ENCODE data around the gene SORCS1. TPM values are rescaled to one million over a fixed set of nuclear protein-coding genes. Genes with fewer than 3 reads are reported as not detected.
"Not testable (repeated sequence)": the region's sequence is repeated elsewhere in the genome, so short reads cannot be mapped to it uniquely, and the experiment has no call there.

The SORCS1 gene
- total RNA-seq, 1 donor from 2014 or later = 1.1 TPM

GRCh38 chr10:106929291-106929895 is 235.1 kb downstream of the SORCS1 start:
- FAIRE-seq (no peak), DNase-seq (ENCODE audit: low read depth) (no peak)
- Histone ChIP-seq H2AFZ (ENCODE audit: low read depth, low read length) (no peak overlapping the region), H3K27ac (ENCODE audit: low read depth, low read length) (no peak overlapping the region), H3K79me2 (ENCODE audit: insufficient read depth, low read length) (no peaks in the 10 kb centered on the region), H3K9me3 (ENCODE audit: insufficient read depth, low read depth, low read length) (no peaks in the 10 kb centered on the region), H3K9ac (ENCODE audit: low read length) (no peak overlapping the region), H3K4me2 (ENCODE audit: low read length) (no peak overlapping the region), H4K20me1 (ENCODE audit: insufficient read depth, low read length) (no peaks in the 10 kb centered on the region), H3K36me3 (ENCODE audit: insufficient read depth, low read length) (no peaks in the 10 kb centered on the region), H3K27me3 (ENCODE audit: insufficient read depth, low read length) (no peaks in the 10 kb centered on the region), H3K4me1 (ENCODE audit: insufficient read depth, low read length) (no peaks in the 10 kb centered on the region), H3K4me3 (ENCODE audit: insufficient read depth, low read depth, low read length) (no peak overlapping the region)
- TF ChIP-seq, protein P1, sequence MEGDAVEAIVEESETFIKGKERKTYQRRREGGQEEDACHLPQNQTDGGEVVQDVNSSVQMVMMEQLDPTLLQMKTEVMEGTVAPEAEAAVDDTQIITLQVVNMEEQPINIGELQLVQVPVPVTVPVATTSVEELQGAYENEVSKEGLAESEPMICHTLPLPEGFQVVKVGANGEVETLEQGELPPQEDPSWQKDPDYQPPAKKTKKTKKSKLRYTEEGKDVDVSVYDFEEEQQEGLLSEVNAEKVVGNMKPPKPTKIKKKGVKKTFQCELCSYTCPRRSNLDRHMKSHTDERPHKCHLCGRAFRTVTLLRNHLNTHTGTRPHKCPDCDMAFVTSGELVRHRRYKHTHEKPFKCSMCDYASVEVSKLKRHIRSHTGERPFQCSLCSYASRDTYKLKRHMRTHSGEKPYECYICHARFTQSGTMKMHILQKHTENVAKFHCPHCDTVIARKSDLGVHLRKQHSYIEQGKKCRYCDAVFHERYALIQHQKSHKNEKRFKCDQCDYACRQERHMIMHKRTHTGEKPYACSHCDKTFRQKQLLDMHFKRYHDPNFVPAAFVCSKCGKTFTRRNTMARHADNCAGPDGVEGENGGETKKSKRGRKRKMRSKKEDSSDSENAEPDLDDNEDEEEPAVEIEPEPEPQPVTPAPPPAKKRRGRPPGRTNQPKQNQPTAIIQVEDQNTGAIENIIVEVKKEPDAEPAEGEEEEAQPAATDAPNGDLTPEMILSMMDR (IDR thresholded peaks at IDR 0.05; ENCODE audit: insufficient read depth, low read depth, low read length) = no peak
- TF ChIP-seq EZH2 (IDR thresholded peaks at IDR 0.05; ENCODE audit: insufficient read depth, low read length) = no peak
- H3K9me3 Mint-ChIP-seq (ENCODE audit: unreplicated experiment) = no peaks in the 10 kb centered on the region
- peaks cover 2% of the 10 kb centered on the region for H3K4me1 Mint-ChIP-seq (ENCODE audit: low read depth, unreplicated experiment)
- no peaks in the 10 kb centered on the region for H3K27me3 Mint-ChIP-seq (ENCODE audit: low read depth, unreplicated experiment)
- H3K4me3 Mint-ChIP-seq (ENCODE audit: unreplicated experiment) = no peak overlapping the region
- no peaks in the 10 kb centered on the region for H3K36me3 Mint-ChIP-seq (ENCODE audit: low read depth, unreplicated experiment)
- H3K27ac Mint-ChIP-seq (ENCODE audit: unreplicated experiment) = no peak overlapping the region

DNA sequence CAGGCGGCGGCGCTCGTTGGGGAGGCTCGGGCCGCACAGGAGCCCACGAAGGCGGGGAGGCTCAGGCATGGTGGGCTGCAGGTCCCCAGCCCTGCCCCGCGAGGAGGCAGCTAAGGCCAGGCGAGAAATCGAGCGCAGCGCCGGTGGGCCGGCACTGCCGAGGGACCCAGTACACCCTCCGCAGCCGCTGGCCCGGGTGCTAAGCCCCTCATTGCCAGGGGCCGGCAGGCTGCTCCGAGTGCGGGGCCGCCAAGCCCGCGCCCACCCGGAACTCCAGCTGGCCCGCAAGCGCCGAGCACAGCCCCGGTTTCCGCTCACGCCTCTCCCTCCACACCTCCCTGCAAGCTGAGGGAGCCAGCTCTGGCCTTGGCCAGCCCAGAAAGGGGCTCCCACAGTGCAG is 236.4 kb downstream of the SORCS1 start:
- not testable (repeated sequence) for H3K27ac ChIP-seq (ENCODE audit: low read depth, low read length); H3K36me3 ChIP-seq (ENCODE audit: insufficient read depth, low read length); DNase-seq (ENCODE audit: low read depth); H3K79me2 ChIP-seq (ENCODE audit: insufficient read depth, low read length); FAIRE-seq; H3K4me3 ChIP-seq (ENCODE audit: insufficient read depth, low read depth, low read length); H4K20me1 ChIP-seq (ENCODE audit: insufficient read depth, low read length); H2AFZ ChIP-seq (ENCODE audit: low read depth, low read length); H3K27ac Mint-ChIP-seq (ENCODE audit: unreplicated experiment); H3K9me3 ChIP-seq (ENCODE audit: insufficient read depth, low read depth, low read length); H3K4me1 Mint-ChIP-seq (ENCODE audit: low read depth, unreplicated experiment); H3K27me3 Mint-ChIP-seq (ENCODE audit: low read depth, unreplicated experiment); H3K9ac ChIP-seq (ENCODE audit: low read length); H3K4me2 ChIP-seq (ENCODE audit: low read length); H3K36me3 Mint-ChIP-seq (ENCODE audit: low read depth, unreplicated experiment); H3K4me3 Mint-ChIP-seq (ENCODE audit: unreplicated experiment); H3K4me1 ChIP-seq (ENCODE audit: insufficient read depth, low read length); H3K27me3 ChIP-seq (ENCODE audit: insufficient read depth, low read length); H3K9me3 Mint-ChIP-seq (ENCODE audit: unreplicated experiment)

GRCh38 chr10:106925191-106925590 is 239.3 kb downstream of the SORCS1 start:
- Histone ChIP-seq H3K9me3 (ENCODE audit: insufficient read depth, low read depth, low read length) (no peaks in the 10 kb centered on the region), H3K79me2 (ENCODE audit: insufficient read depth, low read length) (no peaks in the 10 kb centered on the region), H3K9ac (ENCODE audit: low read length) (no peak overlapping the region), H3K4me3 (ENCODE audit: insufficient read depth, low read depth, low read length) (no peak overlapping the region), H4K20me1 (ENCODE audit: insufficient read depth, low read length) (no peaks in the 10 kb centered on the region), H3K27me3 (ENCODE audit: insufficient read depth, low read length) (no peaks in the 10 kb centered on the region), H3K27ac (ENCODE audit: low read depth, low read length) (no peak overlapping the region), H3K36me3 (ENCODE audit: insufficient read depth, low read length) (no peaks in the 10 kb centered on the region), H2AFZ (ENCODE audit: low read depth, low read length) (no peak overlapping the region), H3K4me2 (ENCODE audit: low read length) (no peak overlapping the region), H3K4me1 (ENCODE audit: insufficient read depth, low read length) (no peaks in the 10 kb centered on the region)
- no peaks in the 10 kb centered on the region for H3K36me3 Mint-ChIP-seq (ENCODE audit: low read depth, unreplicated experiment)
- FAIRE-seq (no peak), DNase-seq (ENCODE audit: low read depth) (no peak)
- no peak overlapping the region for H3K4me3 Mint-ChIP-seq (ENCODE audit: unreplicated experiment)
- H3K27ac Mint-ChIP-seq (ENCODE audit: unreplicated experiment) = no peak overlapping the region
- H3K4me1 Mint-ChIP-seq (ENCODE audit: low read depth, unreplicated experiment) = peaks cover 5% of the 10 kb centered on the region
- H3K9me3 Mint-ChIP-seq (ENCODE audit: unreplicated experiment) = no peaks in the 10 kb centered on the region
- no peaks in the 10 kb centered on the region for H3K27me3 Mint-ChIP-seq (ENCODE audit: low read depth, unreplicated experiment)
- TF ChIP-seq, protein P1 (IDR thresholded peaks at IDR 0.05; ENCODE audit: insufficient read depth, low read depth, low read length) = no peak
- TF ChIP-seq EZH2 (IDR thresholded peaks at IDR 0.05; ENCODE audit: insufficient read depth, low read length) = no peak
